GM10266 (cell line): ENCODE data around the gene EXOC4.

ENCODE experiments used
- DNase-seq: peaks from one replicate; pipeline ENCODE4 v3.0.0; 2012; ENCODE audit errors: extremely low spot score
- CTCF ChIP-seq: IDR thresholded peaks from 2 replicates; pipeline ENCODE4 v1.5.1; 2012; ENCODE audit warnings: mild to moderate bottlenecking, low read depth; ENCODE audit not compliant: control insufficient read depth, insufficient read depth; ENCODE audit errors: missing control alignments

EXOC4 gene

GRCh38 chr7:133576612-133577168, 323.8 kb downstream of the EXOC4 start:
- TF ChIP-seq CTCF, result no peak
- no peak for DNase-seq

GRCh38 chr7:133582766-133583523, 330.1 kb downstream of the EXOC4 start:
- no peak for DNase-seq
- TF ChIP-seq CTCF, result no peak

- DNase-seq, result no peak
- no peak for TF ChIP-seq CTCF
These were observed 330.8 kb downstream of the EXOC4 start for GRCh38 chr7:133583545-133584171.

GRCh38 chr7:133584956-133585668, 332.2 kb downstream of the EXOC4 start:
- no peak for DNase-seq
- no peak for TF ChIP-seq CTCF

GRCh38 chr7:133586253-133586652, 333.4 kb downstream of the EXOC4 start:
- no peak for DNase-seq
- TF ChIP-seq CTCF, result no peak

GRCh38 chr7:133587903-133588302, 335.0 kb downstream of the EXOC4 start:
- TF ChIP-seq CTCF, result no peak
- no peak for DNase-seq
